NCI-H460 (cell line): Measurements from ENCODE around the gene GRPR. TPM values are rescaled to one million over a fixed set of nuclear protein-coding genes. Genes with fewer than 3 reads are reported as not detected.
"Not testable (repeated sequence)": the region's sequence is repeated elsewhere in the genome, so short reads cannot be mapped to it uniquely, and the experiment has no call there.

Experiments used
- DNase-seq: peaks from one replicate; pipeline ENCODE4 v3.0.0-alpha.2; 2016; ENCODE audit warnings: low read depth; ENCODE audit errors: extremely low read depth
- total RNA-seq: library from RNA; depleted of rRNA; stranded (reverse); fragments of >200 nt; shearing (Covaris generic); gene quantifications from 2 replicates; pipeline ENCODE4 v1.2.3, GENCODE V29; 2014; rRNA removed

GRPR gene
- total RNA-seq, 1 experiment from 2014 or later: not detected

DNA sequence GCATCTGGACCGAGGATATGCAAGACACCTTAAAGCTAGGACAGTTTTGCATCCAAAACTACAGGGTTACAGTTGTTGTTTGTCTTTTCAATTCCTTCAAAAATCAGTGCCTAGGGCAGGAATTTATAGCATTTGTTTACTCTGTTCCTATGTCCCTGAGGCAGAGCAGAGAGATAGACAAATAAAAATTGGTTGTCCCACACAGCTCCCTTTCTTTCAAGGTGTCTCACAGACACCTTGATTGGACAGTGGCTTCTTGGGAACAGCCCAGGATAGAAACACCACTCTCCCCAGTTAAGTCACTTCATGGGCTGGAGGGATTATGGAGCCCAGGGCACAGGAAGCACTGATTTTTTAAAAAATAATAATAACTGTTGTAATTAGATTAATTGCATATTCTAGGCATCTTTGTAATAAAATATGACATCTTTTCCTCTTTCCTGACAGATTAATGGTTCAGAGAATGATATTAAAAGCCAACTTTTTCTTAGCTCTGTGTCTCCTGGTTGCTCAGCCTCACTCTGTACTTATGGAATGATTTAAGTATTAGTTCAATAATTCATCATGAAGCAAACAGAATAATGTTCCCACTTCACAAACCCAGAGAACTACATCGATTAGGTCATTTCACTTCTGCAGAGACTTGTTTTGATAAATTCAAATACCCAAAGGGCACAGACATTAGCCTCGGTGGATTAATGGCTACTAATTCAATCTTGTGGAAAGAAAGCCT is 52.1 kb downstream of the GRPR start:
- DNase-seq: no peak

GRCh38 chrX:16177260-16177659 is 53.9 kb downstream of the GRPR start:
- DNase-seq: no peak

DNA sequence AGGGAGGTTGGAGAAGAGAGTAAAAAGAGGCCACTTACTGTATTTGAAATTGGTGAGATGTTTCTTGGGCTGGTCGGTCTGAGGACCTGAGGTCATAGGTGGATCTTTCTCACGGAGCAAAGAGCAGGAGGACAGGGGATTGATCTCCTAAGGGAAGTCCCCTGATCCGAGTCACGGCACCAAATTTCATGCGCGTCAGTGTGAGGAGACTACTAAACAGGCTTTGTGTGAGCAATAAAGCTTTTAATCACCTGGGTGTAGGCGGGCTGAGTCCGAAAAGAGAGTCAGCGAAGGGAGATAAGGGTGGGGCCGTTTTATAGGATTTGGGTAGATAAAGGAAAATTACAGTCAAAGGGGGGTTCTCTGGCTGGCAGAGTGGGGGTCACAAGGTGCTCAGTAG is 60.5 kb downstream of the GRPR start:
- not testable (repeated sequence) for DNase-seq

DNA sequence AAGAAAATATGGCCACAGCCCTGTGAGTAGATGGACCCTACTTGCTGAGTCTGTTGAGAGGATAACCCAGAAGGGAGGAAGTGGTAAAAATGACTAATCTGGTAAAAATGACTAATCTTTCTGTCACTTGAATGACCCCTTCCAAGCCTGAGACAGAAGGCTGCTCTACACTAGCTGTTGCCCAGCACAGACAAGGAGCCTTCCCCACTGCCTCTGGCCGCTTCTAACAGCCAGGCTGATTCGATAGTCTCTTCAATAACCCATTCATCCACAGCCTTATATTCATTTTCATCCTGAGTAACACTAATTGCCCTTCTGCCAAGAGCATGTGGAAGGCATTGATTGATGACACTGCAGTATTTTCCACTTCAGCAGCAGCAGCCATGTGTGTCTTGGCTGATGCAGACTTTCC is 62.4 kb downstream of the GRPR start:
- DNase-seq: no peak

DNA sequence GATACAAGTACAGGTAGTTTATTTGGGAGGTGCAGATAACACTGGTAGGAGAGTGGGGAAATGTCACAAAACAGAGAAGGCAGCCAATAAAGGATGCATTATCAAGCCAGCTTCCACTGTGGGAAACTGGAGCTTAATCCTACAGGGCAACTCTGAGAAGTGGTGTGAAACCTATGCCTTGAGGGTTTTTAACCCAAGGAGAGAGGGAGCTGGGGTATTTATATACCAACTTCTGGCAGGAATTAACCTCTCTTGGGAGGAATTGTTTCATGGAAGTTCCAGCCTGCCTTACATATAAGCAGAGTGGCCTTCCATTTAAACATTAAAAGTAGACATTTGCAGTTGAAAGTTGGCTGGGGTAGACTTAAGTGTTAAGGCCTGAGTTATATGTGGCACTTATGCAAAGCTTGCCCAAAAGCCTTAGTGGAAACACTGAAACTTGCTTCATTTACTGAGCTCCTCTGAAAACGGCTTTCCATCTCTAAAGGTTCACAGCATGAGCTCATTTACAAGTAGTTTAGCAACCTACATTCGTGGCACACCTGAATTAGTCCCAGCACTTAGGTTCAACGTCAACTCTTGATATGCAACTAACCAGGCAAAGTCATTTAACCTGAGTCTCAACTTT is 63.1 kb downstream of the GRPR start:
- DNase-seq: no peak

- no peak for DNase-seq
These were observed 63.8 kb downstream of the GRPR start for GRCh38 chrX:16187024-16187760.

DNA sequence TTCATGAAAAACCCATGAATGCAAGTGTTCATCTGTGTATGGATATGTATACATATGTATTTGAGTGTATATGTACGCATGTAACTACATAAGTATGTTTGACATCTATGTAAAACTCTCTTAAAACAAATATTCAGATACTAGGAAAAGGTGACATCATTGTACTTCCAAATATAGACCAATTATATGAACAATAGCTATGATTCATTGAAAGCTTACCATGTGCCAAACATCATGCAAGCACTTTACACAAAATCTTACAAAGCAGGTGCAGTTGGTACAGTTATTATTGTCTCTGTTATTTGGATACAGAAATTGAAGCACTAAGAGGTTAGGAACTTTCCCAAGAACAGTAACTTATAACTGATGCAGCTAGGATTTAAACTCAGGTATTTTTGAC is 65.3 kb downstream of the GRPR start:
- DNase-seq: no peak

DNA sequence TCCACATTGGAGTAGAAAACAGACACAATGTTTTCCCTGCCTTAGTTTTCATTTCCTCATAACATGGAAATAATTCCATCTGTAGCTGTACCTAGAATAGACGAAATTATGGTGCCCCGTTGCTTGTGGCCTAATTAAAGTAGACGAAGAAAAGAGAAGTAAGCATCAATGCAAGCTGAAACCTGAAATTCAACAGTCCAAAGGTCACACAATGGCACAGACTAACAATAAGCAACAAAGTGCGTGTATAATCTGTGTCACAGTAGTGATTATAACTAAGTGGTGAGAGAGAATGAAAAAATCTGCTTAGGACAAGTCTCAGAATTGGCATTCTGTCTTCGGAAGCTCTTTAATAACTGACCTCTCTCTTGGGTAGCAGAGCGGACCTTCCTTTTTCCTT is 68.2 kb downstream of the GRPR start:
- no peak for DNase-seq

DNA sequence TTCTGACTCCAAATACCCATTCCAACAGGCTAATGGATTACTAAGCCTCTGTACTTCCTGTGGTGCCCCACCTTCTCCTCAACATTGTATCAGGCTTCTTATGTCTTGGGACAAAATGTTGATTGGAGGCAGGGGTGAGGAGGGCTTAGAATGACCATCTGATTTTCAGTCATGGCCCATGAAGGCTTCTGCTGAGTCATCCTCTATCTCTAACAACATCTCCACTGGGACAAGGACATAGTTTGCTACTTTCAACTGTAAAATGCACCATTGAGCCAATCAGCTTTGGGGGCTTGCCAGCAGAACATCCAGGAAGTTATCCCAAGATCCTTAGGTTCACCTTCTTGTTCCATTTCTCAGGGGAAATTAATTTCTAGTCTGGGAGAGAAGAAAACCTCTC is 73.5 kb downstream of the GRPR start:
- DNase-seq: no peak

DNA sequence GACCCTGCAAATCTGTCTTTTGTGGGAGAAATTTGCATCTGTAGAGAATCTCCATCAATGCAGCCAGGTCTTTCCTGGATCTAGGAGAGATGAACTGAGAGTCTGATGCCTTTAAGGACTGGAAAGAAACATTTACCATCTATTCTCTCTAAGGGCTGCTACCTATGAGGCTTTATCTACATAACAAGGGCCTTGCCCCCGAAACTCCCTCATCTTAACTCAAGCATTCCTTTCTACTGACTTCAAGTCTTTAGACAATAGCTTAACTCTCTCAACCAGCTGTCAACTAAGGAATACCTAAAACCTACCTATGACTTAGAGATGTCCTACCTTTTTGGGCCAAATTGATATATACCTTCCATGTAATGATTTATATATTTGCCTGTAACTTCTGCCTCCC is 76.0 kb downstream of the GRPR start:
- no peak for DNase-seq

DNA sequence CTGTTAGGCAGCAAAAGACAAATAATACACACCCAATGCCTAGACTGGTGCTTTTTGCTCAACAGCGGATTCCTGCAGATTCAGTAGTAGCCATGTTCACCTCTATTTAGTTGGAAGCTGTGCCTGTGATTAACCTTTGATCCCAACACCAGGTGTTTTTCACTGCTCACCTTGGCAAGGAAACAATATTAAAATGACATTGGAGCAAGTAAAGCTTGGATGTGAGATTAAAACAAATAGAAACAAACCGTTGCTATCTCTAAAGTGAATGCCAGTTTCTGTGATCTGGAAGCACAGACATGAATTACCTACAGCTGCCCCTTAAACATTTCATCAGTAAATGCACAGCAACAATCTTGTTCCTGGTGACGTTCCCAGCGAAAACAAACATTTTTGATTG is 79.6 kb downstream of the GRPR start:
- no peak for DNase-seq

Other genes starting within 250 kb of the GRPR start
- not detected in 2 replicates for gene MAGEB17, start 43.9 kb downstream of the GRPR start, total RNA-seq